ENCODE data around the gene ERLEC1. TPM values are rescaled to one million over a fixed set of nuclear protein-coding genes. Genes with fewer than 3 reads are reported as not detected.
"Not testable (repeated sequence)": the region's sequence is repeated elsewhere in the genome, so short reads cannot be mapped to it uniquely, and the experiment has no call there.

ERLEC1 gene
- total RNA-seq, 4 donors from 2014 or later = 34.4 to 54.1 (median 44.5) TPM

DNA sequence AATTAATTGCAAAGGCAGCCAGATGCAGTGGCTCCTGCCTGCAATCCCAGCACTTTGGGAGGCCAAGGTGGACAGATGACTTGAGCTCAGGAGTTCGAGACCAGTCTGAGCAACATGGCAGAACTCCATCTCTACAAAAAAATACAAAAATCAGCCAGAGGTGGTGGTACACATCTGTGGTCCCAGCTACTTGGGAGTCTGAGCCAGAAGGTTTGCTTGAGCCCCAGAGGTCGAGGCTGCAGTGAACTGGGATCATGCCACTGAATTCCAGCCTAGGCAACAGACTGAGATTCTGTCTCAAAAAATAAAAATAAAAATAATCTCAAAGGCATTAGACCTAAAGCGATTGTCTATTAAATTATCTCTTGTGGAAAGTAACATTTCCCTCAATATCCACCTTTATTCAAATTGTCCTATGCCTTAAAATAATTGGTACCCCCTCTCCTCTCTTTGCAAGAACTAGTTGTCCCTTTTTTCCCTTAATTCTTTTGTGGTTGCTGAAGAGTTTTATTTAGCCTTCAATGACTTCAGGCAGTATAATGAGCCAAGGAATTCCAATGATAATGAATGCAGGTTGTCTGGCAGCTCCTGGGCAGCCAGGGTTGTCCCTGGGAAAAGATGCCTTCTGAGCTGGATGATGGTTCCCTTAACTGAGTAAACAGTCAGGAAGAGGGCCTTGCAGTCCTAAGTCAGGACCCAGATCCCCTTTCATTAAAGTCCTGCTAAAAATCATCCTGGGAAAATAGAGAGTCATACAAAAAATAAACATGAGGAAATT, 40.7 kb downstream of the ERLEC1 start:
- H3K36me3 ChIP-seq = peaks cover 0 to 17% of the 10 kb centered on the region in 2 donors
- no peak for TF ChIP-seq POLR2AphosphoS5 (IDR thresholded peaks at IDR 0.05)
- no peak for TF ChIP-seq POLR2A (IDR thresholded peaks at IDR 0.05)
- no peak for TF ChIP-seq CTCF (IDR thresholded peaks at IDR 0.05)
- no peak for TF ChIP-seq EP300 (IDR thresholded peaks at IDR 0.05)
- no peak overlapping the region for H3K4me3 ChIP-seq
- H3K27ac ChIP-seq = peak overlapping the region in 3 of 4 donors; percentile 55 to 61 (median 61)
- WGBS, 2 donors (ENCODE audit: low coverage in 1 of 2) = 81 to 83% methylated on average over 3 of the region's 3 CpGs
- no peaks in the 10 kb centered on the region for H3K27me3 ChIP-seq
- peaks cover 0 to 29% (median 8%) of the 10 kb centered on the region in 3 donors for H3K4me1 ChIP-seq
- peak; percentile 25 for ATAC-seq
- H3K9me3 ChIP-seq = no peaks in the 10 kb centered on the region

DNA sequence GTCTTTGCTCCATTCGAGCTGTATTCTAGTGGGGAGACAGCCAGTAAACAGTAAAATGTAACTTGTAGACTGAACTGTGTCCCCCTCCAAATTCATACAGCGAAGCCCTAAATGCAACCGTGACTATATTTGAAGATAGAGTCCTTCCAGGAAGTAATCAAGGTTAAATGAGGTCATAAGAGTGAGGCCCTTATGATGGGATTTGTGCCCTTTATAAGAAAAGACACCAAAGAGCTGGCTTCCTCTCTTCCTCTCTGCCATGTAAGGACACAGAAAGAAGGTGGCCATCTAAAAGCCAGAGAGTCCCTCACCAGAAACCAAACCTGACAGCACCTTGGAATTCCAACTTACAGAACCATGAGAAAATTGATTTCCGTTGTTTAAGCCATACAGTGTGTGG, 41.5 kb downstream of the ERLEC1 start:
- peaks cover 0 to 29% (median 8%) of the 10 kb centered on the region in 3 donors for H3K4me1 ChIP-seq
- no peak for ATAC-seq
- H3K27me3 ChIP-seq = no peaks in the 10 kb centered on the region
- WGBS, 2 donors (ENCODE audit: low coverage in 1 of 2) = 95 to 100% methylated on average over 1 to 4 of the region's 4 CpGs
- peaks cover 0 to 23% of the 10 kb centered on the region in 2 donors for H3K36me3 ChIP-seq
- TF ChIP-seq CTCF (IDR thresholded peaks at IDR 0.05) (no peak), POLR2AphosphoS5 (IDR thresholded peaks at IDR 0.05) (no peak), POLR2A (IDR thresholded peaks at IDR 0.05) (no peak), EP300 (IDR thresholded peaks at IDR 0.05) (no peak)
- no peak overlapping the region for H3K4me3 ChIP-seq
- no peaks in the 10 kb centered on the region for H3K9me3 ChIP-seq
- H3K27ac ChIP-seq = peak overlapping the region in 2 of 4 donors; percentile 61

DNA sequence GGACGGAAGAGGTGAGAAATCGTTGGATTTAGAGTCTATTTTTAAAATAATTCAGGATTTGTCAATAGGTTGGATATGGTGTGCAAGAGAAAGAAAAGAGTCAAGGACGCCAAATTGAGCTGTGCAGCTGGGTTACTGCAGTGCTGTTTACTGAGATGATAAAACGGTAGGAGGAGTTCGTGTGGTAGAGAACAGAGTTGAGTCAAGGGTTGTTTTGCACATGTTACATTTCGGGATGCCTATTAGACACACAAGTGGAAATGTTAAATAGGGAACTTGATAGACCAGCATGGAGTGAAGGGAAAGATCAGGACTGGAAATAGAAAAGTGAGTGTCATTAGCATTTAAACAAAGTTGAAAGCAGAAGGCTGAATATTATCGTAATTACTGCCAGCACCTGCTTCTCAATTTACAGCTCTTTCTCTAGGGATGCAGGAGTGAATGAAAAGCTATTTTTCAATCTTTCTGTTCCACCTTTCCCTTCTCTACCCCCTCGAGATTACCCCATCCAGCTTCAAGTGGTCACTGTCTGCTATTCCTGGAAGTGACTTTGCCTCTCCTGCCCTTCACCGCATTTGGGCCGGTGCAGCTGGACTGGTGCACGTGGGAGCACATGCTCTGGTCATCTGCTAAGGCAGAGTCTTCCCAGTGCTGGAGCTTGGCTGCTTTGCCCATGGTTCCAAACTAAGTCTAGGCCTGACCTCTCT, 42.6 kb downstream of the ERLEC1 start:
- whole genome bisulfite sequencing, 2 donors (ENCODE audit: low coverage in 1 of 2) = 85% methylated on average over 11 of the region's 11 CpGs
- H3K27me3 ChIP-seq = no peaks in the 10 kb centered on the region
- H3K9me3 ChIP-seq = no peaks in the 10 kb centered on the region
- no peak overlapping the region for H3K4me3 ChIP-seq
- peaks cover 0 to 23% of the 10 kb centered on the region in 2 donors for H3K36me3 ChIP-seq
- H3K27ac ChIP-seq = no peak overlapping the region
- H3K4me1 ChIP-seq = peaks cover 0 to 29% (median 8%) of the 10 kb centered on the region in 3 donors
- ATAC-seq = no peak
- no peak for TF ChIP-seq POLR2AphosphoS5 (IDR thresholded peaks at IDR 0.05)
- TF ChIP-seq POLR2A (IDR thresholded peaks at IDR 0.05) = no peak
- no peak for TF ChIP-seq CTCF (IDR thresholded peaks at IDR 0.05)
- TF ChIP-seq EP300 (IDR thresholded peaks at IDR 0.05) = no peak

GRCh38 chr2:53829980-53830290, 43.1 kb downstream of the ERLEC1 start:
- 92 to 100% methylated on average over 4 of the region's 4 CpGs for WGBS, 2 donors (ENCODE audit: low coverage in 1 of 2)
- H3K4me3 ChIP-seq, H3K27me3 ChIP-seq, H3K27ac ChIP-seq, H3K9me3 ChIP-seq, ATAC-seq: not testable (repeated sequence)
- Histone ChIP-seq H3K36me3 (peaks cover 0 to 23% of the 10 kb centered on the region in 2 donors), H3K4me1 (peaks cover 0 to 29% (median 8%) of the 10 kb centered on the region in 3 donors)

DNA sequence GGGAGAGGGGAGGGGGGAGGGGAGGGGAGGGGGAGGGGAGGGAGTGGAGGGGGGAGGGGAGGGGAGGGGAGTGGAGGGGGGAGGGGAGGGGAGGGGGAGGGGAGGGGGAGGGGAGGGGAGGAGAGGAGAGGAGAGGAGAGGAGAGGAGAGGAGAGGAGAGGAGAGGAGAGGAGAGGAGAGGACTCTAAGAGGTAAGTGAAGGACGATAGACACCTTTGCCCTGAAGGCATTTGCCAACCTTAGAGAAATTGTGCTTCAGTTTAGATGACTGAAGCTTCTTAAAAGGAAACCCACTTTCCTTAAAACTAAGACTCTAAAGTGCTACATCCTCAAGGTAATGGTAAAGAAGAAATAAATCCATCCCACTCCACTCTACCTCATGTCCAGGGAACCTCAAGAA, 53.7 kb downstream of the ERLEC1 start:
- 76% methylated on average over 1 of the region's 1 CpG; no CpG with 5 or more reads in 1 of the 2 donors for WGBS, 2 donors (ENCODE audit: low coverage in 1 of 2)
- Histone ChIP-seq H3K27ac (no peak overlapping the region), H3K27me3 (no peaks in the 10 kb centered on the region), H3K4me1 (no peaks in the 10 kb centered on the region), H3K9me3 (no peaks in the 10 kb centered on the region), H3K4me3 (no peak overlapping the region), H3K36me3 (peaks cover 0 to 15% of the 10 kb centered on the region in 2 donors)
- no peak for TF ChIP-seq CTCF (IDR thresholded peaks at IDR 0.05)
- no peak for TF ChIP-seq POLR2AphosphoS5 (IDR thresholded peaks at IDR 0.05)
- no peak for TF ChIP-seq EP300 (IDR thresholded peaks at IDR 0.05)
- no peak for TF ChIP-seq POLR2A (IDR thresholded peaks at IDR 0.05)
- no peak for ATAC-seq

DNA sequence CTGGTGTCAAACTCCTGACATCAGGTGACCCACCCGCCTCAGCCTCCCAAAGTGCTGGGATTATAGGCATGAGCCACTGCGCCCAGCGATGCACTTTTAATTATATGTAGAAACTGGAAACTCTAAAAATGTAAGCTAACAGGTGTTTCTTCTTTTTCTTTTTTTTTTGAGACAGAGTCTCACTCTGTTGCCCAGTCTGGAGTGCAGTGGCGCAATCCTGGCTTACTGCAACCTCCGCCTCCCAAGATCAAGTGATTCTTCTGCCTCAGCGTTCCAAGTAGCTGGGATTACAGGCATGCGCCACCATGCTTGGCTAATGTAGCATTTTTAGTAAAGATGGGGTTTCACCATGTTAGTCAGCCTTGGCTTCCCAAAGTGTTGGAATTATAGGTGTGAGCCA, 54.8 kb downstream of the ERLEC1 start:
- H3K27me3 ChIP-seq, ATAC-seq, H3K4me1 ChIP-seq, H3K4me3 ChIP-seq, H3K27ac ChIP-seq, H3K9me3 ChIP-seq: not testable (repeated sequence)
- WGBS, 2 donors (ENCODE audit: low coverage in 1 of 2) = 92 to 97% methylated on average over 5 to 7 of the region's 7 CpGs
- peaks cover 0 to 12% of the 10 kb centered on the region in 2 donors for H3K36me3 ChIP-seq
